ENCODE data around the gene KLF16. TPM values are rescaled to one million over a fixed set of nuclear protein-coding genes. Genes with fewer than 3 reads are reported as not detected.
"Not testable (repeated sequence)": the region's sequence is repeated elsewhere in the genome, so short reads cannot be mapped to it uniquely, and the experiment has no call there.

The KLF16 gene
- total RNA-seq, 1 experiment from 2014 or later: 26.7 TPM

DNA sequence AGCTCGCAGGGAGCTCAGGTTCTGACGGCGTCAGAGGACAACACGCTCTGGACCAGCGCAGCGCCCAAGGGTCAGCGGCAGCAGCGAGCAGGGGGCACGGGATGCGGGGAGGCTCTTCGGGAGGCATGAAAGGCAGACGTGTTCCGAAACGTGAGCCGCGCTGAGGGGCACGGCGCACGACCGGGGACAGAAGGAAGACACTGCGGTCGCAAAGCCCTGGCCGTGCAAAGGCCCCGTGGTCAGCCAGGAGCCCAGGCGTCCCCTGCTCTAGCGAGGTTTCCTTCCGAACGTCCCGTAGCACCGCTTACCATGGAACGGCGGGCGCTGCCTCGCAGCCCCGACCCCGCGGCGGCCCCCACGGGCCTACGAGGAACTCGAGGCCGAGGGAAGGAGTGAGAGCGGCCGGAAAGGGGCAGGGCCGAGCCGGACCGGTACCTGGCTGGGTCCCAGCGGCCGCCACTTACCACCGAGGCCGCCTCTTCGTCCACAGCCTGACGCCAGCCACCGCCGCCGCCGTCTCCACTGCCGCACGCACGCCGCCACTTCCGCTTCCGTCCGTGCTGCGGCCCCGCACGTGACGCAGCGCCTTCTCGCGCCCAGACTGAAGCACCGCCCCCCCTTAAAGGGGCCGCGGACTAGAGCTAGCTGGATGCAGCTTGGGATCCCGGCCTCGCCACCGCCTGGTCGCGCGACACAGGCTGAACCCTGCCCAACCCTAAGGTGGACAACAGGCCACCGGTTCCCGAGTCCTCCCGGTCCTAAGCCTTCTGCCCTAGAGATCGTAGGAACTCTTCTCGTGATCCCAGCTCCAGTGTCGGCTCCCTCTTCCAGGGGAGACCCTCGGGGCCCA lies 12.5 kb upstream of the KLF16 start:
- H3K79me2 ChIP-seq (ENCODE audit: low read depth): peaks cover 38% of the 10 kb centered on the region
- peak; percentile 65 to 78 for DNase-seq
- H3K4me2 ChIP-seq: peak overlapping the region; percentile 97
- H3K4me3 ChIP-seq: peak overlapping the region; percentile 77
- intact Hi-C loops (cut with micrococcal nuclease; ENCODE audit: unreplicated experiment): no loop called here
- no peaks in the 10 kb centered on the region for H3K9me2 ChIP-seq (ENCODE audit: insufficient read depth)
- H3K9me3 ChIP-seq (ENCODE audit: insufficient read depth, low read depth): no peaks in the 10 kb centered on the region
- H3K4me1 ChIP-seq (replicated peaks; ENCODE audit: insufficient read depth): peaks cover 9% of the 10 kb centered on the region
- no peaks in the 10 kb centered on the region for H3K27me3 ChIP-seq (ENCODE audit: insufficient read depth, low read depth)
- no peaks in the 10 kb centered on the region for H3K36me3 ChIP-seq (ENCODE audit: low read depth)
- CTCF ChIA-PET: interaction anchor here (0.6 kb wide), 1 partner anchor 176 kb away, joined by 3 read pairs; no protein-coding TSS in a partner anchor
- peaks cover 4% of the 10 kb centered on the region; the same call in 1 of the 2 replicates for H3F3A ChIP-seq (ENCODE audit: insufficient read depth, low read depth)
- no peaks in the 10 kb centered on the region for H4K20me1 ChIP-seq (ENCODE audit: insufficient read depth)
- no peak for TF ChIP-seq EZH2 (IDR thresholded peaks at IDR 0.05; ENCODE audit: low read depth)
- TF ChIP-seq, protein P1, sequence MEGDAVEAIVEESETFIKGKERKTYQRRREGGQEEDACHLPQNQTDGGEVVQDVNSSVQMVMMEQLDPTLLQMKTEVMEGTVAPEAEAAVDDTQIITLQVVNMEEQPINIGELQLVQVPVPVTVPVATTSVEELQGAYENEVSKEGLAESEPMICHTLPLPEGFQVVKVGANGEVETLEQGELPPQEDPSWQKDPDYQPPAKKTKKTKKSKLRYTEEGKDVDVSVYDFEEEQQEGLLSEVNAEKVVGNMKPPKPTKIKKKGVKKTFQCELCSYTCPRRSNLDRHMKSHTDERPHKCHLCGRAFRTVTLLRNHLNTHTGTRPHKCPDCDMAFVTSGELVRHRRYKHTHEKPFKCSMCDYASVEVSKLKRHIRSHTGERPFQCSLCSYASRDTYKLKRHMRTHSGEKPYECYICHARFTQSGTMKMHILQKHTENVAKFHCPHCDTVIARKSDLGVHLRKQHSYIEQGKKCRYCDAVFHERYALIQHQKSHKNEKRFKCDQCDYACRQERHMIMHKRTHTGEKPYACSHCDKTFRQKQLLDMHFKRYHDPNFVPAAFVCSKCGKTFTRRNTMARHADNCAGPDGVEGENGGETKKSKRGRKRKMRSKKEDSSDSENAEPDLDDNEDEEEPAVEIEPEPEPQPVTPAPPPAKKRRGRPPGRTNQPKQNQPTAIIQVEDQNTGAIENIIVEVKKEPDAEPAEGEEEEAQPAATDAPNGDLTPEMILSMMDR (conservative IDR thresholded peaks at IDR 0.05): no peak
- H2AFZ ChIP-seq: peak overlapping the region; percentile 80
- POLR2A ChIA-PET (ENCODE audit: unreplicated experiment): interaction anchor here (0.6 kb wide), 2 partner anchors 29 to 423 kb away, joined by 3 to 5 read pairs; no protein-coding TSS in a partner anchor
- TSS peak; percentile 65 for BruUV-seq (replicated peaks)
- 0 out of 2 replicates have a peak overlapping the region, but pooled peaks have one; percentile 41 for H3K27ac ChIP-seq

DNA sequence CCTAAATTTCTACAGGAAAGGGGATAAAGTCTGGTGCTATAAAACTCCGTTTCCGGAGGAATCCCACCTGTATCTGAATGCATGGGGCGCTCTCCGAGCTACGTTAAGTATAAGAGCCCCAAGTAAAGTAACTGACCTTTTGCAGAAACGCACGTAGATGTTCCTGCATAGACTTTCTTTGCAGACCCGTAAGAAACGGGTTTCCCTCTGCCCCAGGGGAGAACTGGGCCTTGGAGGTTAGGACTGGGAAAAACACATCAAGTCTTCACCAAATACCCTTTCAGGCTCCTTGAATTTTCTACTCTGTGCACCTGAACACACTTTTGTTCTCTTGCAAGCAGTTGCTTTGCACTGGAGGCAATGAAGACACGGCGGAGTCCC lies 11.9 kb upstream of the KLF16 start:
- H3F3A ChIP-seq (ENCODE audit: insufficient read depth, low read depth); H4K20me1 ChIP-seq (ENCODE audit: insufficient read depth); H3K9me3 ChIP-seq (ENCODE audit: insufficient read depth, low read depth); H3K9me2 ChIP-seq (ENCODE audit: insufficient read depth); H3K36me3 ChIP-seq (ENCODE audit: low read depth); DNase-seq; H3K4me1 ChIP-seq (replicated peaks; ENCODE audit: insufficient read depth); H3K27me3 ChIP-seq (ENCODE audit: insufficient read depth, low read depth); CTCF ChIA-PET; BruUV-seq (replicated peaks); intact Hi-C loops (cut with micrococcal nuclease; ENCODE audit: unreplicated experiment): not testable (repeated sequence)
- peak overlapping the region; percentile 77 for H3K4me3 ChIP-seq
- POLR2A ChIA-PET (ENCODE audit: unreplicated experiment): interaction anchor here (0.5 to 0.7 kb wide), 4 partner anchors 11 to 422 kb away, joined by 3 to 9 read pairs (median 6); no protein-coding TSS in a partner anchor
- peaks cover 38% of the 10 kb centered on the region for H3K79me2 ChIP-seq (ENCODE audit: low read depth)
- peak overlapping the region; percentile 80; the same call in 1 of the 2 replicates for H2AFZ ChIP-seq
- H3K4me2 ChIP-seq: peak overlapping the region; percentile 97
- H3K27ac ChIP-seq: 0 out of 2 replicates have a peak overlapping the region, but pooled peaks have one; percentile 41

DNA sequence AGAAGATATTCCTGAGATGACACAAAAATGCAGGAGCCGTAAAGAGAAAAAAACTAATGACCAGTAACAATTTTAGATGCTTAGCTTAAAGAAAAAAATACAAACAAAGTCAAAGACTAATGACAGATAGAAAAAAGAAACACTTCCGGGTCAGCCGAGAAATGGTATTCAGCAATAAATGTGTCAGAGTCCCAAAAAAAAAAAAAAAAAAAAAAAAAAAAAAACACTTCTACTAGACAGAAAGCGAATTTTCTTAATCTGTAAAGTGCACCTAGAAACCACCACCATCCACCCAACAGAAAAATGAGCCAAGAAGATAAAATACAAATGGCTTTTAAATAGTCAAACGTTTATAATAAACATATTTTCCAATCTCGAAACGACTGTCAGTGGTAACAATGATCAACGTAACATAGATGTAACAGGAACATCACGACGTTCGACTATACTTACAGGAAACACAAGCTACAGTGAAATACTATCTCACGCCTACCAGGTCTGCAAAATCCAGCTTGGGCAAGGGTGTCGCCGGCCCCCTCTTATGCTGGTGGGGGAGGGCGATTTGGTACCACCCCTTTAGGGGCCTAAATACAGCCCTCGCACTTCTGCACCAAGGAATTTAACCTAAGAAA lies 11.3 kb upstream of the KLF16 start:
- Histone ChIP-seq H3K4me3 (peak overlapping the region; percentile 77), H2AFZ (no peak overlapping the region), H3K36me3 (ENCODE audit: low read depth) (no peaks in the 10 kb centered on the region), H4K20me1 (ENCODE audit: insufficient read depth) (no peaks in the 10 kb centered on the region), H3K79me2 (ENCODE audit: low read depth) (peaks cover 38% of the 10 kb centered on the region), H3K4me1 (replicated peaks; ENCODE audit: insufficient read depth) (peaks cover 9% of the 10 kb centered on the region), H3F3A (ENCODE audit: insufficient read depth, low read depth) (peaks cover 4% of the 10 kb centered on the region; the same call in 1 of the 2 replicates), H3K27ac (0 out of 2 replicates have a peak overlapping the region, but pooled peaks have one; percentile 23), H3K27me3 (ENCODE audit: insufficient read depth, low read depth) (no peaks in the 10 kb centered on the region), H3K9me3 (ENCODE audit: insufficient read depth, low read depth) (no peaks in the 10 kb centered on the region), H3K9me2 (ENCODE audit: insufficient read depth) (no peaks in the 10 kb centered on the region), H3K4me2 (peak overlapping the region; percentile 97)
- ChIA-PET POLR2A (ENCODE audit: unreplicated experiment) (interaction anchor here (0.5 to 0.7 kb wide), 5 partner anchors 11 to 422 kb away, joined by 3 to 9 read pairs (median 6); no protein-coding TSS in a partner anchor), CTCF (no interaction called here)
- TF ChIP-seq, protein P1 (conservative IDR thresholded peaks at IDR 0.05): no peak
- no peak for TF ChIP-seq EZH2 (IDR thresholded peaks at IDR 0.05; ENCODE audit: low read depth)
- no peak for DNase-seq
- intact Hi-C loops (cut with micrococcal nuclease; ENCODE audit: unreplicated experiment): no loop called here
- BruUV-seq (replicated peaks): no TSS peak

All from PC-9 (cell line).